HG03097 (cell line): ENCODE measurements around the gene E2F3.

Source experiments
- ATAC-seq: cut with Tn5 transposase; IDR thresholded peaks from one replicate; pipeline ENCODE4 v1.9.1; 2021; ENCODE audit not compliant: unreplicated experiment, low FRiP score

The E2F3 gene

DNA sequence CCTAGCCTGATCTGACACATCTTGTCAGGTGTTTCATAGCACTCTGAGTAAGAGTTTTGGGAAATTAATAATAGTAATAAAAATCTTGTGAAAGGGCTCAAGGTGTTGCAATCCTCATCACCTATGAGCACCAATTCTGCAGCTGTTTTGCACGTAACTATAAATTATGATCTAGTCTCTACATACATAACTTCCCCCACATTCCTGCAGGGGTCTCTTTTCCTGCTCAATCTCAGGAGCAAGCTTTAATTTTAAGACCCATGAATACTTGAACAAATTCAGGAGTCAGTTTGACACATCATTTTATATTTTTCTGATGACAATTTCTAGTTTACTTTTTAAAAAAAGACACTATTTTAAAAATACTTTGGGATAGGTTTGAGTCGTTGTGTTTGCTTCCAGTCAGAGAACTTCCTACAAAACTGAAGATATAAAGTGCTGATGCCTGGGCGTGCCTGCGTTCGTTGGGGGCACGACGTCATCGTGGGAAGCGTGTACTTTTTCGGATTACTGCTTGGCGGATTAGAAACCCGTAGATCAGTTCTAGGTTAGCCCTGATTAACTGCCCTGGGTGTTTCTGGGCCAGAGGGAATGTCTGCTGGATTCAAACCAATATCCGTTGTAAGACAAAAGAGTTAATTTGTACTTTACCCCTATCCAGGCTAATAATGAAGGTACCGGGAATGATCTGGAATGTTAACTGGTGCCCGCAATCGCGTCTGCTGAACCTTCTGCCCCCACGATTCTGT lies 1.0 kb upstream of the E2F3 start:
- no peak for ATAC-seq

- ATAC-seq = no peak
These were observed 338 bp downstream of the E2F3 start for GRCh38 chr6:20402092-20402341.

- ATAC-seq = no peak
These were observed 827 bp downstream of the E2F3 start for GRCh38 chr6:20402342-20403069.

- peak; percentile 53 for ATAC-seq
These were observed 1.5 kb downstream of the E2F3 start for GRCh38 chr6:20403070-20403765.

- ATAC-seq = no peak
These were observed 2.3 kb downstream of the E2F3 start for GRCh38 chr6:20403766-20404640.

DNA sequence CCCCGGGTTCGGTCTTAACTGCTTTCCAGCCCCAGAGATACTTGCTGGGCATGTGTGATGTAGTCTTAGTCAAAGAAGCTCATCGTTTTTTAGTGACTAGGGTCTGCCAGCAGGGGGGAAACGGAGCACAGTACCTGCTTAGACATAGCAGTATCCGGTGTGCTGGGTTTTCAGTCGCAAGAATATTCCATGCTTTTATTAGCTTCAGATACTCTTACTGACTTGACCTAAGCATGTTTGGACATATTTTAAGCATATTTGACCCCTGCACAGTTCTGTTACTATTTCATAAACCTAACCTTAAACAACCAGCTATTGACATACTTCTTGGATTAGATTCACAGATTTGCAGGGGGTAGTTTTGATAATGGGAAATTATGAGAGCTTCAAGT lies 3.0 kb downstream of the E2F3 start:
- ATAC-seq = peak; percentile 22

DNA sequence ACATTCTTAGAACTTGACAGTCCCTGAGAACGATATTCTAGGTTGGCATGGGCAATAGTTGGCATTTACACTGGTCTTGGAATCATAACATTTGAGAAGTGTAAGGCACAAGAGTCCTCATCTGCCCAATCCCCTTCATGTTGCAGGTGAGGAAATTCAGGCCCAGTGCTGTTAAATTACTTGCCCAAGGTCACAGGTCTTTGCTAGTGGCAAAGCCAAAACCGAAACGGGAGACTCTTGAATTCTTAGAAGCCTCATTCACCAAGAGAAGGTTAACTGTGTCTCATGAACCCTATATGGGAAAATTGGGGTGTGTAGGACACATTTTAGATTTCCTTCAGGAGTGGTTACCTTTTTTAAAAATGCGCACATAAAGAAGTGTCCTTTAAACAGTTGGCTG lies 7.2 kb downstream of the E2F3 start:
- no peak for ATAC-seq

DNA sequence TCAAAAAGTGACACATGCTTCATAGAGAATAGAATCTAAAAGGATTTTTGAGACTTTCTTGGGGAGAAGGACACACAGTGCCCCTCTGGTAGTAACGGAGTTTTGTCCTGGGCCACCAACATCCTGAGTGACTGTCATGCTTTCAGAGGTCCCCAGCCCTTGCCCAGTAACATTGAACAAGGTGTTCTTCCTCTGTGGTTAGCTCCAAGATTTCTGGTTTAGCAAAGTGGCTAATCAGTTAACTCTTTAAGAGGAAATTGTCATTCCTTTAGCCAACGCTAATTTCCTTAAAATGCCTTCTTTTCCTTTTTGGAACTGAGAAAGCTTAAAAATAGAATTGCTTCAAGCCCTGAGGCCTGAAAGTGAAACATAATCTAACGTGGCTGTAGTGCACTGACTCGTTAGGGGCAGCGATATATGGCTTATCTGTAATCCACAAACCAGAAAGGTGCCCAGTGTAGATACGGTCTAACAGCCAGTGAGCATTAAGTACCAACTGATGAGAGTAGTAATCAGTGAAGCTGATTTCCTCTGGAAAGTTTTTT lies 7.8 kb downstream of the E2F3 start:
- ATAC-seq = peak; percentile 94

GRCh38 chr6:20411544-20411943 lies 9.9 kb downstream of the E2F3 start:
- no peak for ATAC-seq

DNA sequence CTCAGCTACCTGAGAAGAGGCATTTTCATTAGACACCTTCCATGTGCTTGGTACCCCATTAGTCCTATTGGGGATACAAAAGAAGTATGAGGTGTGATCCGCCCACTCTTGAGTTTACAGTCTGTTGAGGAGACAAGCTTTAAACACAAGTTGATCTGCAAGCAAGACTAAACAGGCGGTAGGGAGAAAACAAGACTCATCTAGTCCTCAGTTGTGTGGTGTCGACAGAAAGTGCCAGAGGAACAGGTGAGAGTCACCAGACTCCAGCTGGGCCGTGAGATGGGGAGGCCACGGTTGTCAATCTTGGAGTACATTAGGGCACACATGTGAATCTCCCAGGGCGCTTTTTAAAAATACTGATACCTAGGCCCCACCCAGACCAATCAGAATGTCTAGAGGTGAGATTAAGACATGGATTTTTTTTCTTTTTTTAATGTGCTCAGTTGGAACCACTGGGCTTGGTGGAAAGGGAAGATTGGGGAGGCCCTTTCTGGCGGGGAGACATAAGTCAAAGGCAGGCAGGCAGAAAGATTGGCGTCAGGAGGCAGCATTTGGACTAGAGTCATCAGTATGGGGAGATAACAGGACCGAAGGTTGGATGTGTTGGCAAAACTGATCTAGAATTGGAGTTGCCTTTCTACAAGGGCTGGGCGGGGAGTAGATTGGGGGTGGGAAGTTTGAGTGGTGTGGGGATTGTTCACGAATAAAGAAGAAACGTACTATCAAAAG lies 10.4 kb downstream of the E2F3 start:
- ATAC-seq = no peak

DNA sequence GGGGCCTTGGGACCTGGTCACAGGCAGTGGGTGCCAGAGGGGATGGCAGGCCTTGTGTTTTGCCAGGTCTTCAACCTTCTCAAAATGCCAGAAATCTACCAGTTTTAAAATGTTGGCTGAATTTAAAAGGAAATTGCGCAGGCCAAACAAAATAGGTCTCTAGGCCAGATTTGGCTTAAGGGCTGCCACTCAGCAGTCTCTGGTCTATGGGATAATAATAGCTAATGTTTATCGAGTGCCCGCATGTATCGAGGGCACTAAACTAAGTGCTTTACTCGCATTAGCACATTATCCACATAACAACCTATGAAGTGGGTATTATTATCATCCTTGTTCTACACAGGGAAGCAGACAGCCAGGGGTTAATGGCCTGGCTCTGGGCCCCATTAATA lies 11.0 kb downstream of the E2F3 start:
- ATAC-seq = no peak

DNA sequence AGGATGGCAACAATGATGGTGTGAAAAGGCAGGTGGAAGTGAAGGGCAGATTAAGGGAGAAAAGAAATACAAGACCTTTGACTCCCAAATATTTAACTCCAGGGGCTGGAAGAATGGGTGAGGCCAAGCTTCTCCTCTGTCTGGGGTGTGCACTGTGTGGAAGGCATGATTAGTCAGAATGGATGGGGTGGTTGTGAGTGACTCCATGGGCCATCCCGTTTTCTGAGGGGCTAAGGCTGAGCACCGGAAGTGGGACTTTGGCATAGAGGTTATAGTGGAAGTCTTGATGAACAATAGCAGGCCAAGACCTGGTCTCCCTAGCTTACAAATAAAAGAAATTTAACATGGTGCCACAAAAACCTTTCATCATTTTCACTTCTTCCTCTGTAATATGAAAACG lies 12.1 kb downstream of the E2F3 start:
- no peak for ATAC-seq

DNA sequence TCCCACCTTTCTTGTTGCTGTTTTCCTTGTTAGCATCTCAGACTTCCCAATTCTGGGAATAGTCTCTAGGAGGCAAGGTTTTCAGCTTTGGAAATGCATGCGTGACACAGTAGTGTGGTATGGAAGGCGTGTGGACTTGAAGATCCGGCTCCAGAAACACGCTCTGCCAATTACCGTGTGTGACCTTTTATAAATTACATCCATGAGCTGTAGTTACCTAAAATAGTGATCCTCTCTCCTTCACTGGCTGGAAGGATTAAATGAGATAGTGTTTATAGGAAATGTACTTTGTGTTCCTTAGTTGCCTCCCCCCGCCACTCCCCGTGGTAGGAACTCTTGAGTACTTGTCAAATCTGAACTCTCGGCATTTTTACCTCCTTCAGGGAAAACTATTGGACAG lies 13.0 kb downstream of the E2F3 start:
- no peak for ATAC-seq

DNA sequence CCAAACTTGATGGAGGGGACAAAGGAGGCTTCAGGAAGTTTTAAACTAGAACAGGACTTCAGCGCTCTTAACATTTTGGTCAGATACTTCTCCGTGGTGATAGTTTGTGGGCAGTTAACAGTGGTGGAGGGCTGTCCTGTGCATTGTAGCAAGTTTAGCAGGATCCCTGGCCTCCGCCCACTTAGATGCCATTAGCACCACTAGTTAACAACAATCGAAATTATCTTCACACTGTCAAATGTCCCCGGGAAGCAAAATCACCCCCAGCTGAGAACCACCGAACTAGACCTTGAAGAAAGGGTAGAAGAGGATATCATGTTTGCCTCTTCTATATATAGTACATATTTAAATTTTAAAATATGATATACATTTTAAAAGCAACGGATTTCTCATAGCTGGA lies 13.6 kb downstream of the E2F3 start:
- no peak for ATAC-seq

GRCh38 chr6:20415712-20416454 lies 14.2 kb downstream of the E2F3 start:
- no peak for ATAC-seq

GRCh38 chr6:20416567-20417345 lies 15.1 kb downstream of the E2F3 start:
- ATAC-seq = no peak

DNA sequence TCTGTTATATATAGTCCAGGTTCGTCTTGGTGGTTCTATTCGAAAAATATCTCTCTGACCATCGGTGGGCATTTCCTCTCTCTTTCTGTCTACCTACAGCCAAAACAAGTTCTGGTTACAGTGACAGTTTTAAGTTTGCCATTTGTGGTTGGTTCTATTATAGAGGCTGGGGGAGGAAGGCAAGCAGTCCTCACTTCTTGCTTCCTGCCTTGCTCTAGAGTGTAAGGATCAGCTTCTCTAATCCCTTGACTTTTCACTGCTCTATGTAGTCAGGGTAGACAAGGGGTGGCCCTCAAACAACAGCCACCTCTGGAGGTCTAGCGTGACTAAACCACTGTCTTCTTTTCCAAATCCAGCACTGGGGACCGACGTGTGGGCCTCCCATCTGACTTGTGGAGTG lies 16.1 kb downstream of the E2F3 start:
- no peak for ATAC-seq

DNA sequence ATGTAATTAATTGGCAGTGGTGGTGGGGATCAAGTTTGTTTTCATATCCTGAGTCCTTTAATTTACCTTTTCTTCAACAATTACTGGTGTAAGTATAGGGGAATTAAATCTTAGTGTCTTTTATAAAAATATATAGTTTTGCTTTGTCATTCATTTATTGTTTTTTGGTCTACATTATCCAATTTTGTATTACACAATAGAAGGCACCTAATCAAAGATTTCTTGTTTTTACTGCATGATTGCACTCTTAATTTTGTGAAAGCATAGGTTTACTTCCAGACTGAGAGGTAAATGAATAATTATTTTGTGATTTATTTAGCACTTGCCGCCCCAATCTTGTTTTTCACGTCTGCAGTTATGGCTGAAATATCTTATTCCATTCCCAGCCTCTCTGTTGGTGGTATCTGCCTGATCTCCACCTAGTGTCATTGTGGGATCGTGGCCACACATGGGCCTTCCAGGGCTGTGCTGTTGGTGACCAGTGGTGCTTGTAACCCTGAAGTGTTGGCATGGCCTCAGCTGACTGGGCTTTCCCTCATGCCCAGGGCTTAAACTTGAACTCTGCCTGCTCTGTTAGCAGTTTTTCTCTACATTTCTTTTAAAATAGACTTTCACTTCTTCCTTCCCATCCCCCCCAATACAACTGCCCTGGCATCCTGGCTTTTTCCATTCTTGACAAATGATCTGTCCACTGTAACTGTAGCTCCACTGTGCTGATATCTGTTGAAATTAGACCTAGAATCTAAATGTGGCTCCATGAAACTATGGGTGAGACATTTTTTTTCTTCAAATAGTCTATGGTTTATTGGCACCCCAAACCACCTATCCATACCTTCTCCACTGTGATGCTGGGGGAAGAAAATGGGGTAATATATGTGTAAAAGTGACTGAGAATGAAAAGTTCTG lies 24.8 kb downstream of the E2F3 start:
- no peak for ATAC-seq
